ENCODE results near the gene RHBDD2. TPM values are rescaled to one million over a fixed set of nuclear protein-coding genes. Genes with fewer than 3 reads are reported as not detected.
"Not testable (repeated sequence)": the region's sequence is repeated elsewhere in the genome, so short reads cannot be mapped to it uniquely, and the experiment has no call there.

RHBDD2 gene
- polyA plus RNA-seq, 6 donors from 2014 or later = 55.0 to 89.0 (median 66.9) TPM

DNA sequence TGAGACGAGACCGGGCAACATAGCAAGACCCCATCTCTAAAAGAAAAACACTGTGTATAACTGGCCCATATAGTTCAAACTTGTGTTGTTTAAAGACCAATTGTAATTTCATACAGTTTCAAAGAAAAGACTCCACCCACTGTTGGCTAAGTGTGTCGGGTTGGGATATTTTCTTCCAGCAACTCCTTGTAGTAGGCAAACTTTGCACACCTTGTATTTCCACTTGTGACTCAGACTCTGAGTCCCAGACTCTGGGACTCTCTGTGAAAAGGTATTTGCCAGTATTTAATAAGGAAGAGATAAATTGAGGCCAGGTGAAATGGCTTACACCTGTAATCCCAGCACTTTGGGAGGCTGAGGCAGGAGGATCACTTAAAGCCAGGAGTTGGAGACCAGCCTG, 29.3 kb upstream of the RHBDD2 start:
- H3K27ac Mint-ChIP-seq = no peak overlapping the region
- H3K4me3 Mint-ChIP-seq = no peak overlapping the region
- H3K9me3 Mint-ChIP-seq = peaks cover 0 to 2% (median 0%) of the 10 kb centered on the region in 7 donors
- peaks cover 0 to 7% (median 5%) of the 10 kb centered on the region in 3 donors for H3K27me3 Mint-ChIP-seq
- ATAC-seq (ENCODE audit: low read depth in 2 of 2) = no peak
- DNase-seq = no peak
- H3K36me3 Mint-ChIP-seq = no peaks in the 10 kb centered on the region
- no peaks in the 10 kb centered on the region for H3K4me1 Mint-ChIP-seq

DNA sequence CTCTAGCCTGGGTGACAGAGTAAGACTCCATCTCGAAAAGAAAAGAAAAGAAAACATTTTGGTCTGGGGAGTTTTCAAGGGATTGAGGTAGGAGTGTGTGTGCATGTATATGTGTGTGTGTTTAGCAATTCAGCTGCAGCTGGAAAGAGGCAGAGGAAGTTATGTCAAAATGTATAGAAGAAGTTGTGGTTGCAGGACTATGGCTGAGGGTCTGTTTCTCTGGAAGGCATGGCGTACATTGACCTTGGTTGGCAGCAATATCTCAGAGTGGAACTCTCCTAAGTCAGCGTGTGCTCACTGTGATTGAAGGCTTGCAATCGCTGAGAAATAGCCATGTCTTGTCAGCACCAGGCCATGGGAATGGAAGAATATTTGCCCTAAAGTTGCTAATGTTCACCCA, 28.6 kb upstream of the RHBDD2 start:
- Mint-ChIP-seq H3K4me1 (no peaks in the 10 kb centered on the region), H3K36me3 (no peaks in the 10 kb centered on the region), H3K27me3 (peaks cover 0 to 7% (median 5%) of the 10 kb centered on the region in 3 donors), H3K27ac (no peak overlapping the region), H3K9me3 (peaks cover 0 to 2% (median 0%) of the 10 kb centered on the region in 7 donors), H3K4me3 (no peak overlapping the region)
- ATAC-seq (ENCODE audit: low read depth in 2 of 2) = no peak
- DNase-seq = no peak

DNA sequence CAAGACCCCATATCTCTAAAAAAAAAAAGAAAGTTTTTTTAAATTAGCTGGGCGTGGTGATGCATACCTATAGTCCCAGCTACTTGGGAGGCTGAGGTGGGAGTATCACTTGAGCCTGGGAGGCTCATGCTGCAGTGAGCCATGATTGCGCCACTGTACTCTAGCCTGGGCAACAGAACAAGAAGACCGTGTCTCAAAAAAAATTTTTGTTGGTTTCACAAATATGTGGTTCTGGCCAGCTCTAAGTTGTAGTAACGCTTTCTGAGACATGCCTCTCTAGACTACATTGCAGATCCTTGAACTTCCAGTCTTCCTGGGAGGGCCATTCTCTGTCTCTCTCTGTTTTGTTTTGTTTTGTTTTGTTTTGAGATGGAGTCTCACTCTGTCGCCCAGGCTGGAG, 24.6 kb upstream of the RHBDD2 start:
- Mint-ChIP-seq H3K27me3 (peaks cover 0 to 12% (median 7%) of the 10 kb centered on the region in 3 donors), H3K4me1 (peaks cover 0 to 8% (median 4%) of the 10 kb centered on the region in 3 donors), H3K36me3 (peaks cover 0 to 7% of the 10 kb centered on the region in 2 donors), H3K27ac (no peak overlapping the region), H3K9me3 (peaks cover 0 to 7% (median 2%) of the 10 kb centered on the region in 7 donors), H3K4me3 (no peak overlapping the region)
- no peak for ATAC-seq (ENCODE audit: low read depth in 2 of 2)
- DNase-seq = no peak

DNA sequence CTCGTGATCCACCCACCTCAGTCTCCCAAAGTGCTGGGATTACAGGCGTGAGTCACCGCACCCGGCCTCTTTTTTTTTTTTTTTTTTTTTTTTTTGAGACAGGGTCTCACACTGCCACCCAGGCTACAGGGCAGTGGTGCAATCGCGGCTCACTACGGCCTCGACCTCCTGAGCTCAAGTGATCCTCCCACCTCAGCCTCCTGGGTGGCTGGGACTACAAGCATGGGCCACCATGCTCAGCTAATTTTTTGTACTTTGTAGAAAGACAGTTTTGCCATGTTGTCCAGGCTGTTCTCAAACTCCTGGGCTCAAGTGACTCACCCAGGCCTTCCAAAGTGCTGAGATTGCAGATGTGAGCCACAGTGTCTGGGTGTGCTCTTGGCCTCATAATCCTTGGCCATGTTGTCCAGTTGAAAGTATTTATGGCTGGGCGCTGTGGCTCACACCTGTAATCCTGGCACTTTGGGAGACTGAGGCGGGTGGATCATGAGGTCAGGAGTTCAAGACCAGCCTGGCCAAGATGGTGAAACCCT, 24.0 kb upstream of the RHBDD2 start:
- H3K4me1 Mint-ChIP-seq; H3K36me3 Mint-ChIP-seq; H3K27ac Mint-ChIP-seq; ATAC-seq (ENCODE audit: low read depth in 2 of 2); DNase-seq; H3K9me3 Mint-ChIP-seq: not testable (repeated sequence)
- H3K27me3 Mint-ChIP-seq = peaks cover 0 to 12% (median 8%) of the 10 kb centered on the region in 3 donors
- H3K4me3 Mint-ChIP-seq = peak overlapping the region in 1 of 8 donors; percentile 51

DNA sequence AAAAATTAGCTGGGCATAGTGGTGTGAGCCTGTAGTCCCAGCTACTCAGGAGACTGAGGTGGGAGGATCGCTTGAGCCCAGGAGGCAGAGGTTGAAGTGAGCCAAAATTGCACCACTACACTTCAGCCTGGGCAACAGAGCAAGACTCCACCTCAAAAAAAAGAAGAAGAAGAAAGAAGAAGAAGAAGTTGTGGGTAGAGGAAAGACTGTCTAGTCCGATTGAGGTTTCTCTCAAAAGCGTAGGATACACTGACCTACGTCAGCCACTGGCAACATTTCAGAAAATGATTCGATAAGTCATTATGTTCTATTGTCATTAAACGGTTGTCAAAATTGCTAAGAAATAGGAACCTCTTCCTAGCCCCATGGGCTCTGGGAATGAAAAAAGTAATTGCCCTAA, 22.3 kb upstream of the RHBDD2 start:
- DNase-seq (no peak), ATAC-seq (ENCODE audit: low read depth in 2 of 2) (peak; percentile 37 to 52)
- Mint-ChIP-seq H3K9me3 (peaks cover 0 to 7% (median 2%) of the 10 kb centered on the region in 7 donors), H3K27ac (peak overlapping the region in 1 of 6 donors; percentile 73), H3K4me1 (peaks cover 0 to 8% (median 4%) of the 10 kb centered on the region in 3 donors), H3K27me3 (peaks cover 0 to 12% (median 8%) of the 10 kb centered on the region in 3 donors), H3K36me3 (peaks cover 0 to 8% of the 10 kb centered on the region in 2 donors), H3K4me3 (no peak overlapping the region)

DNA sequence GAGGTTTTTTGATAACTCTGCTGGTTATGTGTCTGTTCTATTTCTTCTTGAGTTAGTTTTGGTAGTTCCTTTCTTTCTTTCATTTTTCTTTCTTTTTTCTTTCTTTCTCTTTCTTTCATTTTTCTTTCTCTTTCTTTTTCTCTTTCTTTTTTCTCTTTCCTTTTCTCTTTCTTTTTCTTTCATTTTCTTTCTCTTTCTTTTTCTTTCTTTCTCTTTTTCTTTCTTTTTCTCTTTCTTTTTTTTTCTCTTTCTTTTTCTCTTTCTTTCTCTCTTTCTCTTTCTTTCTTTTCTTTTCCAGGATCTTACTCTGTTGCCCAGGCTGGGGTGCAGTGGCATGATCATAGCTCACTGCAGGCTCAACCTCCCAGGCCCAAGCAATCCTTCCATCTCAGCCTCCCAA, 20.4 kb upstream of the RHBDD2 start:
- Mint-ChIP-seq H3K4me3 (no peak overlapping the region), H3K9me3 (peaks cover 0 to 7% (median 0%) of the 10 kb centered on the region in 7 donors), H3K27me3 (peaks cover 0 to 16% (median 12%) of the 10 kb centered on the region in 3 donors), H3K27ac (peak overlapping the region in 3 of 6 donors; percentile 43 to 61 (median 60)), H3K36me3 (peaks cover 0 to 8% of the 10 kb centered on the region in 2 donors), H3K4me1 (peaks cover 0 to 8% (median 4%) of the 10 kb centered on the region in 3 donors)
- DNase-seq = no peak
- ATAC-seq (ENCODE audit: low read depth in 2 of 2) = no peak

DNA sequence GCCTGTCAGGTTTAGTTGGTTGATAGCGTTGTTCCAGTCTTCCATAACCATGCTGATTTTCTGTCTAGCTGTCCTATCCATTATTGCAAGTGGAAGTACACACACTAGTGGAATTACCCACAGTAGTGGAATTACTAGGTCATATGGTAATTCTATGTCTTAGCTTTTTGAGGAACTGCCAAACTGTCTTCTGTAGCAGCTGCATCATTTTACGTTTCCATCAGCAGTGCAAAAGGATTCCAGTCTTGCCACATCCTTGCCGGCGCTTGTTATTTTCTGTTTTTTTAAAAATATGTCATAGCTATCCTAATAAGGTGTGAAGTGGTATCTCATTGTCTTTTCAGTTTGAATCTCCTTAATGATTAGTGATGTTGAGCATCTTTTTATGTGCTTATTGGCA, 17.2 kb upstream of the RHBDD2 start:
- Mint-ChIP-seq H3K27me3 (peaks cover 7 to 37% (median 33%) of the 10 kb centered on the region in 3 donors), H3K9me3 (peaks cover 0 to 7% (median 0%) of the 10 kb centered on the region in 7 donors), H3K4me3 (no peak overlapping the region), H3K36me3 (peaks cover 0 to 8% of the 10 kb centered on the region in 2 donors), H3K27ac (no peak overlapping the region), H3K4me1 (peaks cover 0 to 8% (median 8%) of the 10 kb centered on the region in 3 donors)
- ATAC-seq (ENCODE audit: low read depth in 2 of 2) (no peak), DNase-seq (no peak)

DNA sequence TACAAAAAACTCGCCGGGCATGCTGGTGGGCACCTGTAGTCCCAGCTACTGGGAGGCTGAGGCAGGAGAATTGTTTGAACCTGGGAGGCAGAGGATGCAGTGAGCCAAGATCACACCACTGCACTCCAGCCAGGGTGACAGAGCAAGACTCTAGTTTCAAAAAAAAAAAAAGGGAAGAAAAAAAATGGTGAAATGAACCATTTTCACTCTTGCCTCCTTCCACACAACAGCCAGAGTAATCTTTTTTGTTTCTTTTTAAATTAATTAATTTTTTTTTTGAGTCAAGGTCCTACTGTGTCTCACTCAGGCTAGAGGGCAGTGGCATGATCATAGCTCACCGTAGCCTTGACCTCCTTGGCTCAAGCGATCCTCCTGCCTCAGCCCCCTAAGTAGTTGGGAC, 14.6 kb upstream of the RHBDD2 start:
- not testable (repeated sequence) for H3K36me3 Mint-ChIP-seq; DNase-seq; H3K4me3 Mint-ChIP-seq; H3K9me3 Mint-ChIP-seq; H3K27ac Mint-ChIP-seq; H3K4me1 Mint-ChIP-seq; ATAC-seq (ENCODE audit: low read depth in 2 of 2)
- peaks cover 7 to 38% (median 27%) of the 10 kb centered on the region in 3 donors for H3K27me3 Mint-ChIP-seq

DNA sequence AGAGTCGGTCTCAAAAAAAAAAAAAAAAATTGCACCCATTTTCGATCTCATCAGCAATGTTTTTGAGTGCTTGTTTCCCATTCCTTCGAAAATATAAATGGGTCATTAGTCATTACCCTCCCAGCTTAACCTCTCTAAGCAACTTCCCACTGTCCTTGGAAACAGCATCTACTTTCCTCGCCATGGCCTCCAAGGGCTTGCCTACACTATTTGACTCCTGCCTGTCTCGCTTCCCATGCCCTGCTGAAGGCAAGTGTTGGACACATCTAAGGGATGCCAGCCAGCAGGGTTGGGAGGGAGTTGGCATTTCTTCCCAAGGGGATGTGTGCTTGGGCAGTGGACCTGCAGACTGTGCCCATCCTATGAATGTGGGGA, 12.7 kb upstream of the RHBDD2 start:
- peaks cover 0 to 4% (median 0%) of the 10 kb centered on the region in 3 donors for H3K4me1 Mint-ChIP-seq
- H3K27ac Mint-ChIP-seq = peak overlapping the region in 1 of 6 donors; percentile 80
- H3K4me3 Mint-ChIP-seq = no peak overlapping the region
- ATAC-seq (ENCODE audit: low read depth in 2 of 2) = no peak
- DNase-seq = no peak
- H3K27me3 Mint-ChIP-seq = peaks cover 7 to 37% (median 27%) of the 10 kb centered on the region in 3 donors
- H3K36me3 Mint-ChIP-seq = no peaks in the 10 kb centered on the region
- H3K9me3 Mint-ChIP-seq = peaks cover 0 to 2% (median 0%) of the 10 kb centered on the region in 7 donors

DNA sequence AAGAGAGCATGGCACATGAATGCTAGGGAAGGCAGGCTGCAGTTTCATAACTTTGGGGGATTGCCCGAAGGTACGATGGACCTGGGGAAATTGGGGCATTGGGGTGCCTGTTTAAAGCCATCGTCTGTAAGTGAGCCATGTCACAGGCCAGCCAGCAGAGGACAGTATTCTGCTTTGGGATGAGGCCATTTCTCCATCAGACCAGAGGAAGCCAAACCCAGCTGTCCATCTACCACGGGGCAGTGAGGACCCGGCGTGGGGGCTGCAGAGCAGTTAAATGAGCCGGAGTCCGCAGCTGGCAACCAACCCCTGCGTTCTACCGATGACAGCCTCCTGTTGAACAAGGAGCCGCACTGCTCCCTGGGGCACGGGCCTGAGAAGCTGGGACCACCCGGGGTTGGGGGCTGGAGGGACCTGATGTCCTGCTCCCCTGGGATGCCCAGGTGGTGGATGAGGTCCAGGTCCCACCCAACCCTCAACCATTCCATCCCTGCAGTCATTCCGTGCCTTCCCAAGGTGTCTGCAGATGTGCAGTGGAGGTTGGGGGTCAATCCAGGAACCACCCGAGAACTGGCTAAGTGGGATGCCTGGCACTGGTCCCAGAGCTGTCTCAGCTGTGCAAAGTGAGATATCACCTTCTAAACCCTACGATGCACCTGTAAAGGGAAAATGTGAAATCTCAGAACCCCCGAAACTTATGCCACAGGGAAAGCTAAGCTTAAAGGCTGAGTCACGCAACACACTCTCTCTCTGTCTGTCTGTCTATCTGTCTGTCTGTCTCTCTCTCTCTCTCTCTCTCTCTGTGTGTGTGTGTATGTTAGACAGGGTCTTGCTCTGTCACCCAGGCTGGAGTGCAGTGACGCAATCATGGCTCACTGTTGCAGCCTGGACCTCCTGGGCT, 12.1 kb upstream of the RHBDD2 start:
- Mint-ChIP-seq H3K27ac (no peak overlapping the region), H3K4me3 (no peak overlapping the region), H3K4me1 (peaks cover 0 to 4% (median 0%) of the 10 kb centered on the region in 3 donors), H3K27me3 (peaks cover 7 to 37% (median 27%) of the 10 kb centered on the region in 3 donors), H3K36me3 (no peaks in the 10 kb centered on the region), H3K9me3 (peaks cover 0 to 2% (median 0%) of the 10 kb centered on the region in 7 donors)
- DNase-seq = peak; percentile 21
- peak; percentile 48 to 56 for ATAC-seq (ENCODE audit: low read depth in 2 of 2)

DNA sequence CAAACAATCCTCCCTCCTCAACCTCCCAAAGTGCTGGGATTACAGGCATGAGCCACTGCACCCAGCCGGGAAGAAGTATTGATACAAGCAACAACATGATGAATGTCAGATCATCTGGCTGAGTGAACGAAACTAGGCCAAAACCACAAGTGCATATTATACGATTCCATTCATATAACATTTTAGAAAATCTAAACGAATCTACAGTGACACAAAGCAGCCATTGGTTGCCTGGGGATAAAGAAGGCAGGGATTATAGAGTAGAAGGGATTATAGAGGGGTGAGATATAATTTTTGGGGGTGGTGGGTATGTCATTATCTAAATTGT, 11.5 kb upstream of the RHBDD2 start:
- no peak for DNase-seq
- Mint-ChIP-seq H3K36me3 (no peaks in the 10 kb centered on the region), H3K27ac (no peak overlapping the region), H3K27me3 (peaks cover 7 to 37% (median 27%) of the 10 kb centered on the region in 3 donors), H3K4me3 (no peak overlapping the region), H3K4me1 (peaks cover 0 to 4% (median 0%) of the 10 kb centered on the region in 3 donors), H3K9me3 (peaks cover 0 to 2% (median 0%) of the 10 kb centered on the region in 7 donors)
- no peak for ATAC-seq (ENCODE audit: low read depth in 2 of 2)

DNA sequence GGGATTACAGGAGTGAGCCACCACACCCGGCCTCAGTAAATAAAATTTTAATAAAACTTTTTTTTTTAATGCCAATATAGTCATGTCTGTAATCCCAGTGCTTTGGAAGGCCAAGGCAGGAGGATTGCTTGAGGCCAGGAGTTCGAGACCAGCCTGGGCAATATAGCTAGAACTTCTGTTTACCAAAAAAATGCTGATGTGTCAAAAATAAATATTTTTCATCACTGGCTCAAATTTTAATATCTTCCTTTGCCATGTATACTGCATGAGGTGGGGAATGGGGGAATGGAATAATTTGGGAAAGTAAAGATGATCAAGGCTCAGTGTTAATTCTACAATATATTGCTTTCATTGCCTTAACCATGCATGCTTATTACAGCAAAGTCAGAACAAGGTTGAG, 10.7 kb upstream of the RHBDD2 start:
- Mint-ChIP-seq H3K4me1 (peaks cover 0 to 4% (median 0%) of the 10 kb centered on the region in 3 donors), H3K27me3 (peaks cover 7 to 36% (median 25%) of the 10 kb centered on the region in 3 donors), H3K36me3 (no peaks in the 10 kb centered on the region), H3K27ac (no peak overlapping the region), H3K9me3 (peaks cover 0 to 2% (median 0%) of the 10 kb centered on the region in 7 donors), H3K4me3 (no peak overlapping the region)
- DNase-seq (no peak), ATAC-seq (ENCODE audit: low read depth in 2 of 2) (no peak)

DNA sequence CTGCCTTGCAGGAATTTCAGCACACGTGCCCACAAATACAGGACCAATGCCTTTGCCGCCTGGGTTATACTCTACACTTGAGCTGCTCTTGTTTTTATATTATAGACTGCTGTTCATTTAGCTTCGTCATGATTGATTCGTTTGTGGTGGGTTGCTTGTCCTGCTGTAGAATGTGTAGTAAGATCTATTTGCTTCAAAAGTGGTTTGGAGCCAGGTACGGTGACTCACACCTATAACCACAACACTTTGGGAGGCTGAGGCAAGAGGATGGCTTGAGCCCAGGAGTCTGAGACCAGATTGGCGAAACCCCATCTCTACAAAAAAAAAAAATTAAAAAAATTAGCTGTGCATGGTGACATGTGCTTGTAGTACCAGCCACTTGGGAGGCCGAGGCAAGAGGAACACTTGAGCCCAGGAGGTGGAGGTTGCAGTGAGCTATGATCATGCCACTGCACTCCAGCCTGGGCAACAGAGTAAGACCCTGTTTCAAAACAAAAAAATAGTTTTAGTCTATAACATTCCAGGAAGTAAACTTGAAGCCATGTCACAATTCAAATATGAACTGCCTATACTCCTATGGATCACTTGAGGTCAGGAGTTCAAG, 9.0 kb upstream of the RHBDD2 start:
- no peak overlapping the region for H3K4me3 Mint-ChIP-seq
- DNase-seq = no peak
- H3K9me3 Mint-ChIP-seq = no peaks in the 10 kb centered on the region
- no peak for ATAC-seq (ENCODE audit: low read depth in 2 of 2)
- peaks cover 7 to 24% (median 16%) of the 10 kb centered on the region in 3 donors for H3K27me3 Mint-ChIP-seq
- H3K27ac Mint-ChIP-seq = no peak overlapping the region
- peaks cover 0 to 4% (median 0%) of the 10 kb centered on the region in 3 donors for H3K4me1 Mint-ChIP-seq
- no peaks in the 10 kb centered on the region for H3K36me3 Mint-ChIP-seq

All from naive B cell (primary cell).